Measurements from ENCODE around the gene DYRK1A.

DYRK1A gene

GRCh38 chr21:37385179-37385765, 18.7 kb downstream of the DYRK1A start:
- no peak for DNase-seq (ENCODE audit: low read depth)

- DNase-seq (ENCODE audit: low read depth), result no peak
Observed at GRCh38 chr21:37386151-37386550, 19.6 kb downstream of the DYRK1A start.

- no peak for DNase-seq (ENCODE audit: low read depth)
Observed at GRCh38 chr21:37389456-37389855, 22.9 kb downstream of the DYRK1A start.

- DNase-seq (ENCODE audit: low read depth), result no peak
Observed at GRCh38 chr21:37391666-37392065, 25.1 kb downstream of the DYRK1A start.

GRCh38 chr21:37392441-37392840, 25.9 kb downstream of the DYRK1A start:
- no peak for DNase-seq (ENCODE audit: low read depth)

GRCh38 chr21:37393030-37393429, 26.5 kb downstream of the DYRK1A start:
- DNase-seq (ENCODE audit: low read depth), result no peak

- no peak for DNase-seq (ENCODE audit: low read depth)
Observed at GRCh38 chr21:37393786-37394185, 27.2 kb downstream of the DYRK1A start.

GRCh38 chr21:37395961-37396360, 29.4 kb downstream of the DYRK1A start:
- DNase-seq (ENCODE audit: low read depth), result no peak

- DNase-seq (ENCODE audit: low read depth), result no peak
Observed at GRCh38 chr21:37396855-37397254, 30.3 kb downstream of the DYRK1A start.

GRCh38 chr21:37398697-37399096, 32.1 kb downstream of the DYRK1A start:
- DNase-seq (ENCODE audit: low read depth), result no peak

- no peak for DNase-seq (ENCODE audit: low read depth)
Observed at GRCh38 chr21:37402251-37402867, 35.8 kb downstream of the DYRK1A start.

- DNase-seq (ENCODE audit: low read depth), result no peak
Observed at GRCh38 chr21:37405629-37406028, 39.1 kb downstream of the DYRK1A start.

GRCh38 chr21:37407719-37408420, 41.3 kb downstream of the DYRK1A start:
- DNase-seq (ENCODE audit: low read depth), result peak; percentile 31

GRCh38 chr21:37408464-37409193, 42.1 kb downstream of the DYRK1A start:
- DNase-seq (ENCODE audit: low read depth), result no peak

- DNase-seq (ENCODE audit: low read depth), result no peak
Observed at GRCh38 chr21:37410639-37411038, 44.1 kb downstream of the DYRK1A start.

- no peak for DNase-seq (ENCODE audit: low read depth)
Observed at GRCh38 chr21:37412603-37413360, 46.2 kb downstream of the DYRK1A start.

GRCh38 chr21:37413553-37414291, 47.1 kb downstream of the DYRK1A start:
- DNase-seq (ENCODE audit: low read depth), result no peak

- no peak for DNase-seq (ENCODE audit: low read depth)
Observed at GRCh38 chr21:37414292-37415253, 48.0 kb downstream of the DYRK1A start.

- no peak for DNase-seq (ENCODE audit: low read depth)
Observed at GRCh38 chr21:37415939-37416338, 49.4 kb downstream of the DYRK1A start.

- no peak for DNase-seq (ENCODE audit: low read depth)
Observed at GRCh38 chr21:37416914-37417313, 50.3 kb downstream of the DYRK1A start.

Measured in stromal cell of bone marrow (primary cell).